HG03196 (cell line): ENCODE data around the gene IFT80.

Experiments
- ATAC-seq: cut with Tn5 transposase; IDR thresholded peaks from one replicate; pipeline ENCODE4 v1.9.1; 2021; ENCODE audit not compliant: unreplicated experiment

Gene IFT80

DNA sequence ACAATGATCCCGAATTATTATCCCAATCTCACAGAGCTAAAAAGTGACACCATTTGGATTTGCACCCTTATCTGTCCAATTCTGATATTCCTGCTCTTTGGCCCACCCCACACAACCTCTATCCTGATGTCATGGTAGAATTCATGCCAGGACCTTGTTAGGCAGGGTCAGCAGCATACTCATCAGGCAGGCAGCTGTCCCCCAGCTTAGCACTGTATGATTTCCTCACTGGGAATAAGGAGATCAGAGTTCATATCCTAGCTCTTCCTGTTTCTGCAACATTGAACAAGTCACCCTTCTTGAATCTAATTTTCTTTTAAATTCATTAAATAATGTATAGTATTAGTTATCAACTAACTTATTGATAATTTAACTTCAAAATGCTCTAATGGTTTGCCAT lies 185.8 kb downstream of the IFT80 start:
- no peak for ATAC-seq

DNA sequence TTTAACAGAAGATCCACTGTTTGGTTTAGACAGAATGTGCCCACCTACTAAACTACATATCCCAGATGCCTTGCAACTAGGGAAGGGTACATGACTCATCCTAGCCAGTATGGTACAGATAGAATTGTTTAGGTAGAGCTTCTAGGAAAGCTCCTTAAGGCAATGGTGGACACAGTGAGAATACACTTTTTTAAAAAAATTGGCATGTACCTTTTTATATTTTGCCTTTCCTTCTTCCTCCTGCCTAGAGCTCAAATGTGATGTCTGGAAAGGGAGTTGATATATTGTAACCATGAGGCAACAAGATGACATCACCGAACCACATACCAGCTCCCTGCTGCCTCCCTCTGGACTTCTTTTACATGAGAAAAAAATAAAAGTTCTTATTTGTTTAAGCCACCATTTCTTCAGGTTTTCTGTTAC lies 188.2 kb downstream of the IFT80 start:
- ATAC-seq, result no peak

DNA sequence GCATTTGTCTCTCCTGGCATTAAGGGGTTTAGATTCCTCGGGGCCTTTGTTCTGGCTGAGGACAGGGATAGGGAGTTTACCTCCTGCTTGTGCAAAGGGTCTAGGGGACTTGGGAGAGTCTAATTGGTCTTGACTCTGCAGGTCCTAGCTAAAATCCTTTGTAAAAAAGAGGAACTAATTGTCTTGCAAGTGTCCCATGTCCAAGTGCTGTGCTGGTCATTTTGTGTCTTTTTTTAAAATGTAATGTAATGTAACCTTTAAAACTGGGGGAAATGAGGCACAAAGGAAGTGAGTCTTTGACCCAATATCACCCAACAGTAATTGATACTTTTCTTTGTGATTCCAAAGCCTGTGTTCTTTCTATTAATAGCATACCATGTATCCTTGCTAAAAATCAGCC lies 188.7 kb downstream of the IFT80 start:
- no peak for ATAC-seq
